Upper lobe of left lung (tissue), 6 donors: ENCODE data around the gene NHSL2. TPM values are rescaled to one million over a fixed set of nuclear protein-coding genes. Genes with fewer than 3 reads are reported as not detected.

Experiments used
- ATAC-seq, 2 donors: fragments of 200-7000 bp; cut with Tn5 transposase; one replicate each; pipeline ENCODE4 v1.9.1; 2022; ENCODE audit warnings: mild to moderate bottlenecking in 2 of 2, moderate library complexity in 2 of 2; ENCODE audit not compliant: low FRiP score in 2 of 2
- DNase-seq, 2 donors: peaks; one replicate each; pipeline ENCODE4 v3.0.0-alpha.2; 2019 to 2020
- H3K27ac ChIP-seq, 4 donors: fragments of 200-600 bp; sonication (generic); one replicate each; pipeline ENCODE4 v1.5.1; 2016 to 2019
- H3K27me3 ChIP-seq, 4 donors: fragments of 200-600 bp; sonication (generic); one replicate each; pipeline ENCODE4 v1.5.1; 2017 to 2019
- H3K36me3 ChIP-seq, 4 donors: fragments of 200-600 bp; sonication (generic); one replicate each; pipeline ENCODE4 v1.5.1; 2016 to 2019
- H3K4me1 ChIP-seq, 4 donors: fragments of 200-600 bp; sonication (generic); one replicate each; pipeline ENCODE4 v1.5.1; 2018 to 2019
- H3K4me3 ChIP-seq, 4 donors: fragments of 200-600 bp; sonication (generic); one replicate each; pipeline ENCODE4 v1.5.1; 2017 to 2019; ENCODE audit warnings: mild to moderate bottlenecking in 2 of 4, moderate library complexity in 1 of 4
- H3K9me3 ChIP-seq, 4 donors: fragments of 200-600 bp; sonication (generic); one replicate each; pipeline ENCODE4 v1.5.1; 2018 to 2019
- CTCF ChIP-seq, 6 experiments: fragments of 450-650 bp in 4 of 6; fragments of 200-600 bp in 2 of 6; sonication (generic) in 2 of 6; IDR thresholded peaks; one replicate each; pipeline ENCODE4 v1.5.1; 2016 to 2019; ENCODE audit warnings: antibody characterized with exemption in 6 of 6
- EP300 ChIP-seq, 4 donors: sonication (generic); formaldehyde crosslinking; IDR thresholded peaks; one replicate each; pipeline ENCODE4 v1.5.1; 2017; ENCODE audit warnings: antibody characterized with exemption in 4 of 4, control low read depth in 2 of 4
- POLR2A ChIP-seq, 4 donors: fragments of 450-650 bp; IDR thresholded peaks; one replicate each; pipeline ENCODE4 v1.5.1; 2016 to 2017; ENCODE audit warnings: antibody characterized with exemption in 4 of 4, mild to moderate bottlenecking in 2 of 4
- POLR2AphosphoS5 ChIP-seq, 2 donors: sonication (generic); formaldehyde crosslinking; IDR thresholded peaks; one replicate each; pipeline ENCODE4 v1.5.1; 2017; ENCODE audit warnings: antibody characterized with exemption in 2 of 2
- WGBS, 2 donors: methylation state at CpG; one replicate each; pipeline ENCODE4 v1.1.5; 2017 to 2018; 5-methylcytosine and 5-hydroxymethylcytosine counted together
- total RNA-seq, 6 donors: library from RNA; depleted of rRNA in 4 of 6; stranded (reverse); fragments of >200 nt in 4 of 6; gene quantifications; one replicate each; pipeline versions ENCODE4 v1.1.0 to v1.2.1, GENCODE V29; 2016 to 2021
- donor health status: DM: no; HTN: no; CAD: no; lungs with moderate emphysema.
- donor health status: DM: no; HTN: yes; CAD: no; lungs with severe emphysema.

The NHSL2 gene
- total RNA-seq, 6 donors from 2014 or later = 5.8 to 18.3 (median 9.9) TPM

- no peak for ATAC-seq
- no peaks in the 10 kb centered on the region for H3K36me3 ChIP-seq
- 78 to 79% methylated on average over 2 of the region's 2 CpGs for WGBS, 2 donors
- H3K9me3 ChIP-seq = no peaks in the 10 kb centered on the region
- TF ChIP-seq POLR2AphosphoS5 (IDR thresholded peaks at IDR 0.05) = no peak
- no peak for TF ChIP-seq CTCF (IDR thresholded peaks at IDR 0.05)
- DNase-seq = no peak
- no peaks in the 10 kb centered on the region for H3K27me3 ChIP-seq
- no peak overlapping the region for H3K27ac ChIP-seq
- no peaks in the 10 kb centered on the region for H3K4me1 ChIP-seq
- H3K4me3 ChIP-seq = no peak overlapping the region
These were observed 266.3 kb downstream of the NHSL2 start for GRCh38 chrX:72176981-72177380.

DNA sequence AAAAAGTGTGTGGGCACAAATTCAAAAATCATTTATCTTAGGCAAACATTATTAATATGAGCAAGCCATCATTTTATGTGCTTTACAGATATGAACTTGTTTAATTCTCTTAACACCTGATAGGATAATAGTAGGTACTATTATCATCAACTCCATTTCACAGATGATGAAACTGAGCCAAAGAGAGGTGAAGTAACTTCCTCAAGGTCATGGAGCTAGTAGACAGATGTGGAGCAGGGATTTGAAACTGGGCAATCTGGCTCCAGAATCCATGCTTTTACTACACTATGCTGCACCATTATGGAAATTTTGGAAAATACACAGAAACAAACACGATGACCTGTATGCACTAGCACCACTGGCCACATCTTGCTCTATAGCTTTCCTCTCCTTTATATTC, 269.9 kb downstream of the NHSL2 start:
- no peaks in the 10 kb centered on the region for H3K36me3 ChIP-seq
- peaks cover 5 to 14% (median 6%) of the 10 kb centered on the region in 4 donors for H3K4me1 ChIP-seq
- DNase-seq (no peak), ATAC-seq (no peak)
- TF ChIP-seq POLR2AphosphoS5 (IDR thresholded peaks at IDR 0.05) (no peak), CTCF (IDR thresholded peaks at IDR 0.05) (no peak), EP300 (IDR thresholded peaks at IDR 0.05) (no peak), POLR2A (IDR thresholded peaks at IDR 0.05) (no peak)
- no peaks in the 10 kb centered on the region for H3K27me3 ChIP-seq
- no peaks in the 10 kb centered on the region for H3K9me3 ChIP-seq
- 31 to 62% methylated on average over 1 of the region's 1 CpG for WGBS, 2 donors
- peak overlapping the region; percentile 63 to 85 (median 76) for H3K27ac ChIP-seq
- peak overlapping the region in 2 of 4 donors; percentile 69 to 76 for H3K4me3 ChIP-seq

DNA sequence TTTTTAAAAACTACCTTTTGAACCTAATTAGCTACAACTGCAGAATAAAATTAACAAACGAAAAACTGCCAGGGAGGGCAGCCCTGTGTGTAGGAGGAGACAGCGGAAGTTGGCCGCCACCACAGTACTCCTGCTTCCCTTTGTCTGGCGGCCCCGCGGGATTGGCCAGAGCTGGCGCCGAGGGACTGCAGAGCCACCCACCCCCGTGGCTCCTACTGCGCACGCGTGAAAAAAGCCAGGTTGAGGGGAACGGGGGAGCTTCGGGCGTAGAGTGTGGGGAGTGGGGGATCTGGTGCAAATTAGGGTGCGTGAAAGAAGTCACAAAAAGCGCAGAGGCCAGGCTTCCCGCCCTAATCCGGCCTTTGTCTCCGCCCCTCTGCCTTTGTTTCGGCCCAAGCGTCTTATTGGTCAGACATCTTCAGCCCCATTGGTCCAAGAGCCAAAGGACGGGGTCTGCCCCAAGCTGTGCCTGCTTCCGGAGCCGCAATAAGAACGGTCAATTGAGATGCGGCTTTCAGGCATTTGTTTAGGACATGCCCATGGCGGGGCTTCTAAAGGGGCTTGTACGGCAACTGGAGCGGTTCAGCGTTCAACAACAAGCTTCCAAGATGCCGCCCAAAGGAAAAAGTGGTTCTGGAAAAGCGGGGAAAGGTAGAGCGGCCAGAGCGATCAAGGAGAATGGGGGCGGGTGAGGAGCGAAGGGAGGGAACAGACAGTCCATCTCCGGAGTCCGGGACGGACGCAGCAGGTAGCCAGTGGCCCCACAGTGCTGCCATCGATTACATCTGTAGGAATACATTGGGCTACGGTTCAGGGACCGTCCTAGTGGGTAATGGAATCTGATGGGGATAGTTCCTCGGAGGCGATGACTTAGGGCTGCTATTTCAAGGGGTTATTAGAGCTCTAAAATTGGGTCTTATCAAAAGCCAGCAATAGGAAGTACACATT, 270.8 kb downstream of the NHSL2 start, which contains the start of gene PIN4:
Gene PIN4 (plus strand): TSS at position 580 of the 948 bp plus-strand sequence. CDS start 29 bp downstream, at position 609.
- WGBS, 2 donors = 0 to 25% methylated on average over 9 to 46 of the region's 46 CpGs
- H3K27ac ChIP-seq = peak within 1 kb of the TSS; percentile 63 to 85 (median 76)

DNA sequence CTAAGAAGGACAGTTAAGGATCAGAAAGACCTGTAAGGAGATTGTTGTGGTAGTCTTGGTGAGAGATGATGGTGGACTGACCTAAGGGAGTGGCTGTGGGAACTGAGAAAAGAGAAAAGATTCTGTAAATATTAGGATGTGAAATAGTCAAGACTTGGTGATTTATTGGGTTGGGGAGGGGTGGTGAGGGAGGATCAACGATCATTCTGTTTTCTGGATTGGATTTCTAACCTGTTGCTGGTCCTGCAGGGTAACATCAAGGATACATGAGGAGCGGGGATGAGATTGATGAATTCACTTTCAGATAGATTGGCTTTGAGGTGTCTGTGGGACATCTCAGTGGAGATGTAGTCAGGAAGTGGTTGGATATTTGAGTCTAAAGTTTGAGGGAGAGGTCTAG, 272.3 kb downstream of the NHSL2 start:
- DNase-seq (no peak), ATAC-seq (no peak)
- H3K27me3 ChIP-seq = no peaks in the 10 kb centered on the region
- H3K4me1 ChIP-seq = peaks cover 5 to 14% (median 6%) of the 10 kb centered on the region in 4 donors
- no peak overlapping the region for H3K4me3 ChIP-seq
- peaks cover 0 to 9% (median 0%) of the 10 kb centered on the region in 4 donors for H3K36me3 ChIP-seq
- no peaks in the 10 kb centered on the region for H3K9me3 ChIP-seq
- no peak overlapping the region for H3K27ac ChIP-seq
- 85 to 97% methylated on average over 2 of the region's 2 CpGs for WGBS, 2 donors
- TF ChIP-seq POLR2A (IDR thresholded peaks at IDR 0.05) (no peak), CTCF (IDR thresholded peaks at IDR 0.05) (no peak), EP300 (IDR thresholded peaks at IDR 0.05) (no peak), POLR2AphosphoS5 (IDR thresholded peaks at IDR 0.05) (no peak)

More for the DNA sequence above, 270.8 kb downstream of the NHSL2 start, which contains the start of gene PIN4:
- Histone ChIP-seq H3K4me1 (peaks cover 5 to 14% (median 6%) of the 10 kb centered on the region in 4 donors), H3K27me3 (no peaks in the 10 kb centered on the region), H3K36me3 (no peaks in the 10 kb centered on the region), H3K4me3 (peak within 1 kb of the TSS; percentile 32 to 76 (median 60)), H3K9me3 (no peaks in the 10 kb centered on the region)
- TF ChIP-seq POLR2AphosphoS5 (IDR thresholded peaks at IDR 0.05) (peak; percentile 32 to 55), EP300 (IDR thresholded peaks at IDR 0.05) (no peak), CTCF (IDR thresholded peaks at IDR 0.05) (no peak), POLR2A (IDR thresholded peaks at IDR 0.05) (peak in 1 of 4 donors; percentile 65)
- peak; percentile 88 to 92 for DNase-seq
- ATAC-seq = peak; percentile 98 to 100
